ENCODE data around the gene CABP7.

GRCh38 chr22:29700206-29700899, 19.4 kb upstream of the CABP7 start:
- TF ChIP-seq POLR2A (IDR thresholded peaks at IDR 0.05; ENCODE audit: low read length) (no peak), GATA1 (IDR thresholded peaks at IDR 0.05; ENCODE audit: low read depth, low read length) (no peak)
